HG03135 (cell line): ENCODE data around the gene PDZD4.
"Not testable (repeated sequence)": the region's sequence is repeated elsewhere in the genome, so short reads cannot be mapped to it uniquely, and the experiment has no call there.

ENCODE experiments used
- ATAC-seq: cut with Tn5 transposase; IDR thresholded peaks from one replicate; pipeline ENCODE4 v1.9.1; 2021; ENCODE audit warnings: mild to moderate bottlenecking, moderate library complexity; ENCODE audit not compliant: unreplicated experiment

PDZD4 gene

DNA sequence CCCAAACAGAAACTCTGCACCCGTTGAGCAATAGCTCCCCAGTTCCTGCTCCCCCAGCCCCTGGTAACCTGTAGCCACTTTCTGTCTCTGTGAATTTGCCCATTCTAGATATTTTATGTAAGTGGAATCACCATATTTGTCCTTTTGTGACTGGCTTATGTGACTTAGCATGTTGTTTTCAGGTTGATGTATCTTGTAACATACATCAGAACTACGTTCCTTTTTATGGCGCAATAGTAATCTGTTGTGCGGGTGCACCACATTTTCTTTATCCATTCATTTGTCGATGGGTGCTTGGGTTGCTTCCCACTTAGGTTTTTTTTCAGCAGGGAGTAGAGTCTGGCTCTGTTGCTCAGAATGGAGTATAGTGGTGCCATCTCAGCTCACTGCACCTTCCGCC lies 6.6 kb upstream of the PDZD4 start:
- ATAC-seq = no peak

DNA sequence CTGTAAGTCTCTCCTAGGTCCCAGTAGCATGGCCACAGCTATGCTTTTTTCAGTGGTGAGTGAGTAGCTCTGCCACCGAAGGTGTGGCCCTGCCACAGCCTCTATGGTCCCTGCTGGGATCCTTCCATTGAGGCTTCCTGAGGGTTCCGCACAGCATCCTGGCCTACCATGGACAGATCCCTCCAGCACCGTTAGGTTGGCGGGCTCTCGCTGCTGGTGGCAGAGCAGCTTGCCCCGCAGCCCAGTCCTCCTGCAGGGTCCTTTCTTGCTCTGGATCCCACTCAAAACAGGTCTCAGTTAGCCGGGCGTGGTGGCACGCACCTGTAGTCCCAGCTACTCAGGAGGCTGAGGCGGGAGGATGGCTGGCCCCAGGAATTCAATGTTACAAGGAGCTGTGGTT lies 2.4 kb upstream of the PDZD4 start:
- ATAC-seq = no peak

DNA sequence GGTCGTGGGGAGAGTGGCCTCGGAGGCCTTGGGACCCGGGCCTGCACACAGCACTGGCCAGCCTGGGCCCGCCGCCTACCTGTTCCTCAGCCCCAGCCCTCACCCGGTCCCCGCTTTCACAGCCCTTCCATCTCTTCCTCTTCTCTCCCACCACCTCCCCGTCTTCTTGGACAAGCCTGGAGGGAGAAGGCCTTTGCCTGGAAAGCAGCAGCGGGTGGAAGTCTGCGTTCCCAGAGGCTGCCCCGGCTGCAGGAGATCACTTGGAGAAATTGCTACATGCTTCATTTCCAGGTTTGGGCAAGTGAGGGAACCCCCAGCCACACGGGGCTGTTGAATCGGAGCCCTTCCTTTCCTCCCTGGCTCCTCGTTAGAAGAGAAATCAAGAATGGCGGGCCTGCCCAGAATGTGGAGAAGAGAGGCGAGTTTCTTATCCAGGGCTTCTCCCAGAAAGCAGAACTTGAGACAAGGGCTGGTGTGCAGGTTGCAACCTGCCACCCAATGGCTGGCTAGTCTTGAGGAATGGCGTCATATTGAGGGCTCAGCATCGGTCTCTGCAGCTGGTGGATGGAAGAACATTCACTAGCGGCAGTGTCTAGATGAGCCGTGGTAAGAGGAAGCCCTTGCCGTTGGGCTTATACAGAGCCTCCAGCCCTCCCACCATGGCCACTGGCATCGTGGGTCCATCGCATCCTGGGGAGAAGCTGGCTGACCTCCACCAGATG lies 1.2 kb upstream of the PDZD4 start:
- no peak for ATAC-seq

DNA sequence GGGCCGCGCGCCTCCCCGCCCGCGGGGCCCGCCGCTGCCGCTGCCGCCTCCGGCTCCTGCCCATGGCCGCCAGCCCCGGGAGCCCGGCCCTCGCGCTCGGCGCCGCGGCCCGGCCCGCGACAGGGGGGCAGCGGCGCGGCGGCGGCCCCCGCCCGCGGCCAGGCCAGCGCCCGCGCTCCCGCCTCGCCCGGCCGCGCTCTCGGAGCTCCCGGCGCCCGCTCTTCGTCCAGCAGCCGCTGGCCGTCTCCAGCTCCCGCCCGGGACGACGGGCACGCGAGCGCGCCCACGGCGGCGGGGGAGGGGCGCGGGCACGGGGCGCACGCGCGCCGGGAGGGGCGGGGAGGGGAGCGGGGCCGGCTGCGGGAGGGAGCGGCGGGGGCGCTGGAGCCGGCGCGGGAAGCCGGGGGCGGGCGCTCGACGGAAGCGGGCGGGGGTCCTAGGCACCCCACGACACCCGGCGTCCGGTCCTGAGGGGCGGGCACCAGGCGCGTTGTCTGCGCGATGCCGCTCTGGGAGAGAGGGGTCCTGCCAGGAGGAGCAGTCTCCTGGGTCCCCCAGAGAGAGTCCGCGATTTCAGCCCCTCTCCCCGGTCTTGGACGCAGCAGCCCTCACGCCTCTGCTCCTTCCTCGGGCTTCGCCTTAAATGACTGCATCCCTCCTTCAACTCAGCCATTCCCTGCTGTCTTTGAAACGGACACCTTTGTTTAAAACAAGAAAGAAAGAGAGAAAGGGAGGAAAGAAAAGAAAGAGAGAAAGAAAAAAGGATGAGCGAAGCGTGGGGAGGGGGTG lies 490 bp upstream of the PDZD4 start:
- ATAC-seq = no peak

DNA sequence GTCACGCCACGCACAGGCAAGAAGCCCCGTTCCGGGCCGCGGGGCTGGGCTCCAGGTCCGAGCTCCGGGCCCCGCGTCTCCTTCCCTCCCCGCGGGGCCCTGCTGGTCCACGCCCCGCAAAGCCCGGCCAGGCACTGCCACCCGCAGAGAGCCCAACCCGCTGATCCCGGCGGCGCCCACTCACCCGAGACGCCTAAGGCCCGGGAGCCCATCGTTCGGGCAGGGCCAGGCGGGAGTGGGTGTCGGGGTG lies 870 bp downstream of the PDZD4 start:
- ATAC-seq = no peak

DNA sequence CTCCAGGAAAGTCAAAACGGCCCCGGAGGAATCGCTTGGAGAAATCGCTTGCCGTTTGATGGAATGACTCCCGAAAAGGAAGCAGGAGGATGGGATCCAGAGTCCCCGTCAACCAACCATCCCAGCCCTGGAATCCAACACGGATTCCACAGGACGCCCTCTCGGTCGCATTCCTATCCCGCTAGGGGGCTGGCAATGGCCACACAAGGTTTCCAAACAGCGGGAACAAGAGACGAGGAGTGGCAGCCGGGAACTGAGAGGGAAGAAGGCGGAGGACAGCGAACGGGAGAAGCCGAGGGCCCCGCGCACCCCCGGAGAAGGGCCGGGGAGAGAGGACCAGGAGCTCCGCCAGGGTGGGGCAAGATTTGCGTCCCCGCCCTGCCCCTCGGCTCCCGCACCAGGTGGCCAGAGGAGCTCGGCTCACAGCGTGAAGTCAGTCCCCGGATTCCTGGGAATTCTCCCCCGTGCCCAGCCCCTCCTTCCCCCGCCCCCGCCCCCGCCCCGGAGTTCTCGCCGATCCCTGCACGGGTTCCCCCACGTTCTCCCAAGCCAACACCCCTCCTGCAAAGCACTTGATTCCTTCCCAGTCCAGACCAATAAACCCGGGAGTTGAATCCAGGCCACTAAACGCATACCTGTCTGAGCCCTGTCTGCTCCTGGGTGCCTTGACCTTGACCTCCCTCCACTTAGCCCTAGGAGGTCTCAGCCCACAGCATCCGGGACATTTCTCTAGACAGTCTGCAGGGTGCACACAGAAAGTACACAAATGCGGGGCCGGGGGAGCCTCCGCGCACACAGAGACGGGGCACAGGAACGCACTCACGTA lies 1.4 kb downstream of the PDZD4 start:
- no peak for ATAC-seq

DNA sequence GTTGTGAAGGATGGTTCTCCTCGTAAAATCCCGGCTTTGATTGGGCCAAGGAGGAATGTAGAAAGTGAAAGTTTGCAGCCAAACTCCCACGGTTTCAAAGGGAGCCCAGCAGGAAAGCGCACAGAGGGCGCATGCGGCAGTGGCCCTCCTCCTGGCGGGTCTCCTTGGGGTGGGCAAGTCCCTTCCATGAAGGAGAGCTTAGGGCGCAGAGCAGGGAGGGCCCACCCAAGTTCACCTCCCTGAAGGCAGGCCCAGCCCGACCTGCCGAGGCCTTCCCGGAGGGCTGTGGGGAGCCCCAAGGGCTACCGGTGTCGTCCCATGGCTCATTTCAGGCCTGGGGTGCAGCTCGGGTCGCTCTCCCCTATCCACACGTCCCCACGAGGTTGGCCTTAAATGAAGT lies 2.0 kb downstream of the PDZD4 start:
- ATAC-seq = no peak

DNA sequence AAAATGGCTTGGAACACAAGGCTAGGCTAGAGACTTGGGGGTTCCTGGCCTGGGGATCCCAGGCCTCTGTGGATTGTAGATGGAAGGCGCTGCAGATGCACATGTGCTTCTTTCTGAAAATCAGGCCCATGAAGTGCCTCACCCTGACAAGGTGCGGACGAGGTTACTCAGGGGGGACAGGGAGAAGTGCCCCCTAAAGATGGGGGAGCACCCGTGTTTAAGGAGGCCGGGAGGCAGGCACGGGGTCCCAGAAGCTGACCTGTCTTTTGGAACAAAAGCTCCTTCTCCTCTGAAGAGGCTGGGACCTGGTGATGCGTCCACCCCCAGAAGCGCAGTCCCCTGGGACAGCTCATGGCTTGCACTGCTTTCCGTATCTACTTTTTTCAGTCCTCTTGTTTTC lies 2.4 kb downstream of the PDZD4 start:
- ATAC-seq = no peak

DNA sequence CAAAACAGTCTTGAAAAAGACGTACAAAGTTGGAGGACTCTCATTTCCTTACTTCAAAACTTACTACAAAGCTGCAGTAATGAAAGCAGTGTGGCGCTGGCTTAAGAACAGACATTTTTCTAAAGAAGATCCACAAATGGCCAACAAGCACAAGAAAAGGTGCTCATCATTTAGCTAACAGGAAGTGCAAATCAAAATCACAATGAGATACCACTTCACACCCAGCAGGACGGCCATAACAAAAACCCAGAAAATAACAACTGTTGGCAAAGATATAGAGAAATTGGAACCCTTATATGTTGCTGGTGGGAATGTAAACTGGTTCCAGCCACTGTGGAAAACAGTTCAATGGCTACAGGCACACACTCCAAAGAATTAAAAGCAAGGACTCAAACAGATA lies 3.3 kb downstream of the PDZD4 start:
- no peak for ATAC-seq

DNA sequence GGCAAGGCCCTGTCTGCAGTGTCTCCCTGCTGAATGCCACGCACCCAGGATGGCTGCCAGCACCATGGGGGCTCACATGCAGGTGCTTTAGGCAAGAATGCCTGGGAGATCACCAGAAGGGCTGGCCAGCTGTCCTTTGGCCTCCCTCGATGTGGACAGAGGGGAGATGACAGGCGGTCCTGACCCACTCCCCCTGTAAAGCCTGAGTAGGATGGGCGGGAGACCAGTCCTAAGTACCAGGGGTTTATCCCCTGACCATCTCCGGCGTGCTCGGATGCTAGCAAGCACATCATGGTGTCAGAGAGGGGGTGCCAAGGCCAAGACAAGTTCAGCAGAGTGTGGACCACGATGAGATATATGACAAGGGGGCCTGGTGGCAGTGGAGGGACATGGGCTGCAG lies 5.3 kb downstream of the PDZD4 start:
- no peak for ATAC-seq

DNA sequence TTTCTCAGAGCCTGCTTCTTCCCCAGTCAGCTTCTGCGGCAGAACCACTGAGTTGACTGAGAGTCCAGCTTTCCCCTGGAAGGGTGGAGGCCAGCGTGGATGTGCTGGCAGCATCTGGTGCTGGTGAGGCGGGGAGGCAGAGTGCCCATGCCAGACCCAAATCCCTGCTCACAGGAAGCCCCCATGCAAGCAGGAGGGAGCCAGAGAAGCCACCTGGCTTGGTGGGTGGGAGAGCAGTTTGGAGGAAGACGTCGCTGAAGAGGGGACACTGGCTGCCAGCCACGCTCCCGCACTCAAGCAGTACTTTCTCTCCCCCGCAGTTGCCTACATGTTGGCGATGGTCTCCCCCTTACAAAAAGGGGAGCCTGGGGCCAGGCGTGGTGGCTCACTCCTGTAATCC lies 6.0 kb downstream of the PDZD4 start:
- ATAC-seq = no peak

DNA sequence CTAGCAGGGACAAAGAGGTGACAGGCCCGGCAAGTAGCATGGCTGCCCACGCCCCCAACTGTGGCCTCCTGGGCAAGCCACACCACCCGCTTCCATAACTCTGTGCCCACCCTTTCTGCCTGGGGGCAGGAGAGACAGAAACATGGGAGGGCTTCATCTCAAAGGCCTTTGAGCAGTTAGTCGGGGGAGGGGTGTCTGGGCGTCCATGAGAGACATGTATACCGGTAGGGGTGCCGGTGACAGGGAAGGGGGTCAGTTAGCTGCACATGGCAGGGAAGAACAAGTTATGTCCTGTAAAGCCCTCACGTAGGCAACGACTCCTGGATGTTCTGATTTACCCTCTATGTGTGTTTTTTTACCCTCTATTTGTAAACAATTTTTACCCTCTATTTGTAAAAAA lies 9.3 kb downstream of the PDZD4 start:
- ATAC-seq = no peak

DNA sequence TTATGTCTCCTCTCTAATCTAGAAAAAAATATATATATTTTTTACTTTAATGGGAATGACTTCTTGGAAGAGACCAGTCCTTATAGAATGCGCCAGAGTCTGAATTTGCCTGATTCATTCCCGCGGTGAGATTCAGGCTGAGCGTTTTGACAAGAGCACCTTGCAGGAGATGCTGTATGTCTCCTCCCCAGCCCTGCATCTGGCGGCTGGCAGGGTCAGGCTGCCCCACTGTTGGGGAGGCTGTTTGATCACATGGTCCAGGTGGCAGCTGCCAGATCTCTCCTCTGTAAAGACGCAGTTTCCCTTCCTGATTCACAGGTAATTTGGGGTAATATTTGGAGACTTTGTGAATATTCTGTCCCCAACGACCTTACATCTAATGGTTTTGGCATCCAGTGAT lies 9.7 kb downstream of the PDZD4 start:
- ATAC-seq = no peak

DNA sequence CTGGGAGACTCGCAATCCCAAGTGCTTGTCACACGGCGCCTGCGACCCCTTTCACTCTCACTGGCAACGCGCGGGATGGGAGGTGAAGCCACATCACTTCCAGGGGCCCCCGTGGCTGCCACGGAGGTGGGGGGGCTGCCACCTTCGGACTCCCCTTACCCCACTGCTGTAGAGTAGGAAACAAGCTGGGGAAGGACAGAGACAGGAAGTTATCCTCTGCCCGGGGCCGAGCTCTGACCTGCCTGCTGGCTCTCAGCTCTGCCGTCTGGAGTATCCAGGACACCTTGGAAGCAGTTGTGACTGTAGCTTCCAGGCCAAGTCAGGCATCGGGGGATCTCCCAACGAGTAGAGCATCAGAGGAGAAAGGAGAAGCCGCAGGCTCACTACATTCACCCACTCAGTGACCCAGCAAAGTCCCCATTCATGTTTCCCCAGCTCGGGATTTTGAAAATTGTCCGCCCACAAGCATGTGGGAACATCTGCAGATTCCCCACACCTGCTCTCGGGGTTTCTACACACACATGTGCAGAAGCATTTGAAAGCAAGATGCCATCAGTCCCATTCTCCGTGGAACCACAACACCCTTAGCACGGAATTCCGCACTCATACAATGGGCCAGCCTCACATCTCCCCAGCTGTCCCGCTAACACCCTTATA lies 10.8 kb downstream of the PDZD4 start:
- no peak for ATAC-seq

DNA sequence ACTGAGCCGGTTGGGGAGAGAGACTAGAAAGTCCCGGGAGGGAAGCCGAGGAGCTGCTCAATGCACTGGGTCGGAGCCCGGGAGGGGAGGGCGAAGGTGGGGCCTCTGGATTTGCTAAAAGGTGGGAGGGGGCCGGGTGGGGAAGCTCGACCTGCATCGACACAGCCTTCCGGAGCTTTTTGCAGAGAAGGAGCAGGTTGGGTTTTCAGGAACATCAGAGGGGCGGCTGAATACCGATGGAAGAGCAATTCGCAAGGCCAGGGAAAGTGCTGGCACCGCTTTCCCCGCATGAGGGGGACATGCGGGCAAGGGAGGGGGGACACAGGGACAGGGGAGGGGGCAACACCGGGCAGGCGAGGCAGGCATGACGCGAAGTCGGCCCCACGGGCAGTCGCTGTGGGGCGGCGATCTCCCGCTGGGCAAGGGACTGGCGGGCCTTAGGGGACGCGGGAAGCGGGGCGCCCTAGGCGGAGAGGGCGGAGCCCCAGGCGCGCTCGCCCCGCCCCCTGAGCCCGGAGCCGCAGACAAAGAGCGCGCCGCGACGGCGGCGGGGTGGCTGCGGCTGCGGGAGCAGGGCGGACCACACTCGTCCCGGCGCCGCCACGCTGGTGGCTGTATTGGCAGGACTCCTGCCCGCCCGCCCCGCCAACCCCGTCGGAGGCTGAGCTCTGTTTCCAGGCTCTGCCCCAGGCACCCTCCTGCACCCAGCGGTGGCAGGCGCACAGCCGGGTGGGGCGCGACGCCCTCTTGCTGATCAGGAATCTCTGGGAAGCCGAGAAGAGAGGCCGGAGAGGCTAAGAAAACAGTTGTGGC lies 11.6 kb downstream of the PDZD4 start:
- no peak for ATAC-seq

DNA sequence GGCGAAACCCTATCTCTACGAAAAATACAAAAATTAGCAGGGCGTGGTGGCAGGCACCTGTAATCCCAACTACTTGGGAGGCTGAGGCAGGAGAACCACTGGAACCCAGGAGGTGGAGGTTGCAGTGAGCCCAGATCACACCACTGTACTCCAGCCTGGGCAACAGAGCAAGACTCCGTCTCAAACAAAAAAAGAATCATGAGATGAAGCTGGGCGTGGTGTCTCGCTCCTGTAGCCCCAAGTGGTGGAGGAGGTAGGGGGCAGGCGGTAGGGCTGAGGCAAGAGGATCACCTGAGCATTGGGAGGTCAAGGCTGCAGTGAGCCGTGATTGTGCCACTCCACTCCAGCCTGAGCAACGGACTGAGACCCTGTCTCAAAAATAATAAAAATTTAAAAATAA lies 12.3 kb downstream of the PDZD4 start:
- not testable (repeated sequence) for ATAC-seq

DNA sequence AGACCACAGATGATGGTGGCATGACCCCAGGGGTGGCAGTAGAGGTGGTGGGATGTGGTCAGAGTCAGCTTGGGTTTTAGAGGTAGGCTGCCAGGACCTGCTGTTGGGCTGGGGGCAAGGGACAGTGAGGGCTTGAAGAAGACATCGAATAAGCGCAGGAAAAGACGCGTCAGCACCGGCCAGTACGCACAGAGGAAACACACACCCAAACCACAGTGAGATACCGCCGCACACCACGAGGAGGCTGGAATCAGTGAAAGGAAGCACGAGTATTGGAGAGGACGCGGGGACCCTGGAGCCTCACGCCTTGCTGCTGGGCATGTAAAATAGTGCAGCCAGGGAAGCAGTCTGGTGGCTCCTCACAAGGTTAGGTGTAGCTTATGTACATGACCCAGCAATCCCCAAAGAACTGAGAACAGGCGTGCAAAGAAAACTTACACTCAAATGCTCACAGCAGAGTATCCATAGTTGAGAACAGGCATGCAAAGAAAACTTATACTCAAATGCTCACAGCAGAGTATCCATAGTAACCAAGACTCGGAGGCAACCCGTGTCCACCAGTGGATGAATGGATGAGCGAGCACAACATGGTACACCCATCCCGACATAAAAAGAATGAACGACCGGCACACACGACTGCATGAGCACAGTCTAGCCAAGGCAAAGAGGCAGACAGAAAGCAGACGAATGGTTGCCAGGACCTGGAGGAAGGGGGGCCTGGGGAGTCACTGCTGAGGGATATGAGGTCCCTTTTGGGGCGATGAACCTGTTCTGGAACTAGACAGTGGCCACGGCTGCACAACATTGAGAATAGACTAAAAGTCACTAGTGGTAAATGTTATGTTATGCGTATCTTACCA lies 13.3 kb downstream of the PDZD4 start:
- ATAC-seq = no peak

DNA sequence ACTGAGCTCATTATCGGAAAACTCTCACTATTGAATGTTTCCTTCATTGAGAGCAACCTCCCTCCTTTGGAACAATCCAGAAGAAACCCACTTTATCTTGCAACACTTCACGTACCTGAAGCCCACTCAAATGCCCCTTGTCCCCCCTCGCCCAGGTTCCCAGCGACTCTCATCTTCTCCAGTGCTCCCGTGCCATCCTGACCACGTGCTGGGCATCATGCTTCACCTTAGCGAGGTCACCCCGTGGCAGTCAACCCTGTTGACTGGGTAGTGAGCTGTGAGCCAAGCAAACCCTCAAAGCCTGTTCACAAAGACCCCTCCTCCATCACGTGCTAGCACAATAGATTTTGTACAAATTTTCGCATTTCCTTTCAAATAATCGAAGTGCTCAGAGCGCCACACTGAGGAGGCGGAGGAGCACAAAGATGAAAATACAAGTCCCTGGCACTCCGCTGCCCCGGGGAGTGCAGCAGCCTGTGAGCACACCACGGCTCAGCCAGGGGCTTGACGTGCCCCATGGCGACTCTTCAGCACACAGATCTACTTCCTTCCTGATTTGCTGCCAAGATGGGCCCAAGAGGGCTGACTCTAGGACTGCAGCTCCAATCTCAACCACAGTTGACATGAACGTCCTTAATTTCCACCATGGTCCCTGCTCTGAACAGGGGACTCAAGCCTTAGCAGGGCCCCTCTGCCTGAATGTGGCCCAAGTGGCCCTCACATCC lies 15.6 kb downstream of the PDZD4 start:
- ATAC-seq = no peak

DNA sequence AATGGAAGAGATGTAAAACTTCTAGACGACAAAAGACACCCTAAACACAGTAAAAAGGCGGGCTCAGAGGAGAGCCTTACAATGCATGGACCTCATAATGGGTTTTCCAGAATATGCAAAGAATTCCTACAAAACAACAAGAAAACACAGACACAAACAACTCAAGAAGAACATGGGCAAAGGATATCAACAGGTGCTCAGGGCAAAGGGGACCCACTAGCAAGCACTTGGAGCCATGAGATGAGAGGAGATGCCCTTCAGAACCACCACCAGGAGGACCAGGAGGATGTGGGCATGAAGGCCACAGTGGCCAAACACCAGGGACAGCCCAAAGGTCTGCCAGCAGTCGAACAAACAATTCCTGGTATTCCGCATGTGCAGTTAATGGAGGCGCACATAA lies 17.2 kb downstream of the PDZD4 start:
- ATAC-seq = no peak
